Natural killer cell (primary cell): Measurements from ENCODE around the gene BTBD9. TPM values are rescaled to one million over a fixed set of nuclear protein-coding genes. Genes with fewer than 3 reads are reported as not detected.
A peak's percentile ranks its signal among the peaks of the same experiment; 100 is the strongest.
"Not testable (repeated sequence)": the region's sequence is repeated elsewhere in the genome, so short reads cannot be mapped to it uniquely, and the experiment has no call there.

ENCODE experiments used
- ATAC-seq, 3 donors: fragments of 150-1000 bp in 2 of 3; fragments of 200-7000 bp in 1 of 3; cut with Tn5 transposase; 1 replicate in 1 of 3; 2 replicates in 2 of 3; pipeline ENCODE4 v1.10.0; 2021; ENCODE audit warnings: mild to moderate bottlenecking in 2 of 3, moderate library complexity in 2 of 3
- DNase-seq, 2 donors: peaks; one replicate each; pipeline versions ENCODE4 v3.0.0 to v3.0.0-alpha.2; 2013 to 2021; ENCODE audit warnings: mixed read lengths in 1 of 2
- H3K27ac ChIP-seq: one replicate; pipeline ENCODE4 v1.5.1; 2013; ENCODE audit warnings: mild to moderate bottlenecking, low read length
- H3K27me3 ChIP-seq: one replicate; pipeline ENCODE4 v1.6.1; 2013; ENCODE audit warnings: low read length; ENCODE audit not compliant: control insufficient read depth, insufficient read depth
- H3K36me3 ChIP-seq: one replicate; pipeline ENCODE4 v1.6.1; 2013; ENCODE audit warnings: low read length; ENCODE audit not compliant: control insufficient read depth, insufficient read depth
- H3K4me1 ChIP-seq: one replicate; pipeline ENCODE4 v1.6.1; 2013; ENCODE audit warnings: low read length; ENCODE audit not compliant: control insufficient read depth, insufficient read depth
- H3K4me3 ChIP-seq: one replicate; pipeline ENCODE4 v1.5.1; 2013; ENCODE audit warnings: low read length
- H3K9me3 ChIP-seq: one replicate; pipeline ENCODE4 v1.6.1; 2013; ENCODE audit warnings: low read length; ENCODE audit not compliant: control insufficient read depth, insufficient read depth
- H3K27ac Mint-ChIP-seq, 2 donors: one replicate each; pipeline ENCODE4 v1.8.0; 2022; ENCODE audit warnings: mild to moderate bottlenecking in 2 of 2, mixed read lengths in 2 of 2, moderate library complexity in 1 of 2
- H3K27me3 Mint-ChIP-seq, 2 donors: one replicate each; pipeline ENCODE4 v1.8.0; 2022; ENCODE audit warnings: low read depth in 2 of 2, mixed read lengths in 2 of 2
- H3K36me3 Mint-ChIP-seq: one replicate; pipeline ENCODE4 v1.8.0; 2022; ENCODE audit warnings: mixed read lengths
- H3K4me1 Mint-ChIP-seq, 2 donors: one replicate each; pipeline ENCODE4 v1.8.0; 2022; ENCODE audit warnings: mixed read lengths in 2 of 2
- H3K4me3 Mint-ChIP-seq: one replicate; pipeline ENCODE4 v1.8.0; 2022; ENCODE audit warnings: mild to moderate bottlenecking, moderate library complexity, mixed read lengths
- H3K9me3 Mint-ChIP-seq, 2 donors: one replicate each; pipeline ENCODE4 v1.8.0; 2022; ENCODE audit warnings: mixed read lengths in 2 of 2
- WGBS: methylation state at CpG from one replicate; pipeline ENCODE4 v1.1.7; 2013; ENCODE audit warnings: missing lambda C conversion rate; ENCODE audit not compliant: insufficient coverage; 5-methylcytosine and 5-hydroxymethylcytosine counted together
- intact Hi-C: fragments of 100-400 bp; cut with micrococcal nuclease; formaldehyde crosslinking; loops from one replicate; pipeline ENCODE4 v1.14.2; 2022
- total RNA-seq, 4 donors: library from RNA; stranded (reverse); fragments of 120-200 nt in 1 of 4; gene quantifications; one replicate each; pipeline versions ENCODE4 v1.2.3 to v1.2.4, GENCODE V29; 2013 to 2022
- TF ChIP-seq, protein P1 (sequence below): fragments of 200-600 bp; IDR thresholded peaks from one replicate; pipeline ENCODE4 v1.8.0; 2022; ENCODE audit warnings: antibody characterized with exemption

The BTBD9 gene
- total RNA-seq, 3 donors from 2014 or later (not counting 1 experiment from before 2014, with no cell fraction given): 51.6 to 70.3 (median 54.3) TPM

DNA sequence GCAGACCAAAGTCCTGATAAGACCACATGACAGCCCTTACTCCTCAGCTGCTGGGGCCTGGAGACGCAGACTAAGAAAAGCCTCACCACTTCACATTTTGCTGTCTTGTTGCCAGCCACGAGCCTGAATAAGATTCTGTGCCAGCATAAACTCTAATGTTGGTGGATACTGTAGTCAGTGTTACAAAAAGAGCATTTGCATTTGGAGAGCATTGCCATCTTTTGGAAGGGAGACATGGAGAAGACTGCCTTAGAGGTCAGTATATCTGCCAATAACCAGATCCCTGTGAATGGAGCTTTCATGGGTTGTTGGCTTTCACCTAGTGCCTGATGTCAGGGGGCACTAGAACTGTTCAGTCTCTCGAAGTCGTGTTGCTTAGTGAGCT lies 505.0 kb downstream of the BTBD9 start:
- H3K27me3 ChIP-seq: no peaks in the 10 kb centered on the region
- 89% methylated on average over 4 of the region's 4 CpGs for WGBS
- Mint-ChIP-seq H3K27me3 (no peaks in the 10 kb centered on the region), H3K36me3 (no peaks in the 10 kb centered on the region), H3K9me3 (no peaks in the 10 kb centered on the region), H3K4me3 (no peak overlapping the region), H3K4me1 (peaks cover 66 to 76% of the 10 kb centered on the region in 2 donors), H3K27ac (peak overlapping the region in 1 of 2 donors; percentile 6)
- H3K4me1 ChIP-seq: no peaks in the 10 kb centered on the region
- H3K4me3 ChIP-seq: no peak overlapping the region
- intact Hi-C loops: no loop called here
- H3K36me3 ChIP-seq: no peaks in the 10 kb centered on the region
- DNase-seq: no peak
- no peaks in the 10 kb centered on the region for H3K9me3 ChIP-seq
- ATAC-seq: no peak
- TF ChIP-seq, protein P1, sequence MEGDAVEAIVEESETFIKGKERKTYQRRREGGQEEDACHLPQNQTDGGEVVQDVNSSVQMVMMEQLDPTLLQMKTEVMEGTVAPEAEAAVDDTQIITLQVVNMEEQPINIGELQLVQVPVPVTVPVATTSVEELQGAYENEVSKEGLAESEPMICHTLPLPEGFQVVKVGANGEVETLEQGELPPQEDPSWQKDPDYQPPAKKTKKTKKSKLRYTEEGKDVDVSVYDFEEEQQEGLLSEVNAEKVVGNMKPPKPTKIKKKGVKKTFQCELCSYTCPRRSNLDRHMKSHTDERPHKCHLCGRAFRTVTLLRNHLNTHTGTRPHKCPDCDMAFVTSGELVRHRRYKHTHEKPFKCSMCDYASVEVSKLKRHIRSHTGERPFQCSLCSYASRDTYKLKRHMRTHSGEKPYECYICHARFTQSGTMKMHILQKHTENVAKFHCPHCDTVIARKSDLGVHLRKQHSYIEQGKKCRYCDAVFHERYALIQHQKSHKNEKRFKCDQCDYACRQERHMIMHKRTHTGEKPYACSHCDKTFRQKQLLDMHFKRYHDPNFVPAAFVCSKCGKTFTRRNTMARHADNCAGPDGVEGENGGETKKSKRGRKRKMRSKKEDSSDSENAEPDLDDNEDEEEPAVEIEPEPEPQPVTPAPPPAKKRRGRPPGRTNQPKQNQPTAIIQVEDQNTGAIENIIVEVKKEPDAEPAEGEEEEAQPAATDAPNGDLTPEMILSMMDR: no peak
- no peak overlapping the region for H3K27ac ChIP-seq

DNA sequence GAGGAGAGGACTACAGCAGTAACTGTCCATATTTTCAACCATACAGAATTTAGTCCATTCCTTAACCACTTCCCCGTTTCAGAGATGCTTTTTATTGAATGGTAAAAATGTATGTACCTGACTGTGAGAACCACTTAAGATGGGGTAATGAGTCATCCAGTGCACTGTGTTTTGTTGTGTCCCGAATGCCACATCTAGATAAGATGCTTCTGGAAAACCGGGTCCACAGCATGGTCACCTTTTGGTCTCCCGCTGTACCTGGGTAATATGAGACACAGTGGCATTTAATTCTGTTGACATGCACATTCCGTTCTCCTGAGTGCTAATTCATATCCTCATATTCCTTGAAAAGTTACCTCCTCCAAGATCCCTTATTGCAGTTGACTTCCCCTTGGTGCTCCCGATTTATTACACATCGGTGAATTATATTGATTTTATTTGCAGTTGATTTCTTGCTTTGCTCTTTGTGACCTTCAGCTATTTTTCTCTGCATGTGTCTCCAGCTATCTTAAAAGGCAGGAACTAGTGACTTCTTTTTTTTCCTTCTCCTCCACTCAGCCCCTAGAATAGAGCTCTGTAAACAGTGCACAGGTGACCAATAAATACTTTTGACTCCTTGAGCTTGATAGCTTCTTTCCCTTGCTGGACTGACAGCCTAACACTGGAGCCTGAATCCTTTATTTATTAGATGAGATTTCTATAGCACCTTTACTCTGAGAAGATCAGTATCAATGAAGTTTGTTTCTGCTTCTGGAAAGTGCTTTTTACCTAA lies 505.6 kb downstream of the BTBD9 start:
- ATAC-seq (no peak), DNase-seq (no peak)
- Histone ChIP-seq H3K27ac (no peak overlapping the region), H3K36me3 (no peaks in the 10 kb centered on the region), H3K4me1 (no peaks in the 10 kb centered on the region), H3K9me3 (no peaks in the 10 kb centered on the region), H3K27me3 (no peaks in the 10 kb centered on the region), H3K4me3 (no peak overlapping the region)
- TF ChIP-seq, protein P1: no peak
- WGBS: 92% methylated on average over 6 of the region's 7 CpGs
- no peaks in the 10 kb centered on the region for H3K36me3 Mint-ChIP-seq
- intact Hi-C loops: no loop called here
- no peaks in the 10 kb centered on the region for H3K27me3 Mint-ChIP-seq
- no peaks in the 10 kb centered on the region for H3K9me3 Mint-ChIP-seq
- peaks cover 66 to 76% of the 10 kb centered on the region in 2 donors for H3K4me1 Mint-ChIP-seq
- H3K4me3 Mint-ChIP-seq: no peak overlapping the region
- peak overlapping the region in 1 of 2 donors; percentile 6 for H3K27ac Mint-ChIP-seq

DNA sequence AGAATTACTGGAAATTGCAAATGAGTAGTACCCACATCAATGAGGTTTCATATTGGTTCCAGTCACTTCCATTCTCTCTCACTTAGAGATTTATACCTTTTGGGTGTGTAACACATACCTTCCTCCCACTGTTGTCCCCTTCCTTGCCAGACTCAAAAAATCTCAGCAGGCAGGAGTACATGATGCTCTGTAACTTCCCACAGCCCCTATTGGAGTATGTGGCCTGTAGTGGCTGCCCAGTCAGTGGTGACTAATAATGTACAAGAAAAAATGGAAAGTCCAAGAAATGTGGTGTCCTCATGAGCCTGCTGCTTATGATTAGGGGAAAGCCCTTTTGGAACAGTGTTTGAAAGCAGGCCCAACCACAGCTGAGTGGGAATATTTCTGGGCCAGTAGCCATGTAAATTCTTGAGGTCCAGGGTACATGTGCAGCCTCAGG lies 508.2 kb downstream of the BTBD9 start:
- H3K4me1 Mint-ChIP-seq: peaks cover 68 to 78% of the 10 kb centered on the region in 2 donors
- no peak overlapping the region for H3K4me3 ChIP-seq
- H3K36me3 ChIP-seq: no peaks in the 10 kb centered on the region
- DNase-seq (no peak), ATAC-seq (no peak)
- H3K27me3 ChIP-seq: no peaks in the 10 kb centered on the region
- TF ChIP-seq, protein P1: no peak
- H3K9me3 Mint-ChIP-seq: no peaks in the 10 kb centered on the region
- H3K4me1 ChIP-seq: no peaks in the 10 kb centered on the region
- H3K36me3 Mint-ChIP-seq: no peaks in the 10 kb centered on the region
- no peak overlapping the region for H3K4me3 Mint-ChIP-seq
- peak overlapping the region in 1 of 2 donors; percentile 8 for H3K27ac Mint-ChIP-seq
- no peak overlapping the region for H3K27ac ChIP-seq
- H3K27me3 Mint-ChIP-seq: no peaks in the 10 kb centered on the region
- intact Hi-C loops: no loop called here
- no peaks in the 10 kb centered on the region for H3K9me3 ChIP-seq

GRCh38 chr6:38127284-38127683 lies 512.4 kb downstream of the BTBD9 start:
- intact Hi-C loops: no loop called here
- H3K27ac ChIP-seq: no peak overlapping the region
- Mint-ChIP-seq H3K36me3 (no peaks in the 10 kb centered on the region), H3K4me1 (peaks cover 46 to 62% of the 10 kb centered on the region in 2 donors), H3K4me3 (no peak overlapping the region), H3K27me3 (no peaks in the 10 kb centered on the region), H3K27ac (no peak overlapping the region), H3K9me3 (no peaks in the 10 kb centered on the region)
- no peaks in the 10 kb centered on the region for H3K4me1 ChIP-seq
- 96% methylated on average over 3 of the region's 4 CpGs for WGBS
- no peaks in the 10 kb centered on the region for H3K9me3 ChIP-seq
- peaks cover 7% of the 10 kb centered on the region for H3K36me3 ChIP-seq
- TF ChIP-seq, protein P1: no peak
- ATAC-seq (no peak), DNase-seq (no peak)
- H3K27me3 ChIP-seq: no peaks in the 10 kb centered on the region
- no peak overlapping the region for H3K4me3 ChIP-seq

DNA sequence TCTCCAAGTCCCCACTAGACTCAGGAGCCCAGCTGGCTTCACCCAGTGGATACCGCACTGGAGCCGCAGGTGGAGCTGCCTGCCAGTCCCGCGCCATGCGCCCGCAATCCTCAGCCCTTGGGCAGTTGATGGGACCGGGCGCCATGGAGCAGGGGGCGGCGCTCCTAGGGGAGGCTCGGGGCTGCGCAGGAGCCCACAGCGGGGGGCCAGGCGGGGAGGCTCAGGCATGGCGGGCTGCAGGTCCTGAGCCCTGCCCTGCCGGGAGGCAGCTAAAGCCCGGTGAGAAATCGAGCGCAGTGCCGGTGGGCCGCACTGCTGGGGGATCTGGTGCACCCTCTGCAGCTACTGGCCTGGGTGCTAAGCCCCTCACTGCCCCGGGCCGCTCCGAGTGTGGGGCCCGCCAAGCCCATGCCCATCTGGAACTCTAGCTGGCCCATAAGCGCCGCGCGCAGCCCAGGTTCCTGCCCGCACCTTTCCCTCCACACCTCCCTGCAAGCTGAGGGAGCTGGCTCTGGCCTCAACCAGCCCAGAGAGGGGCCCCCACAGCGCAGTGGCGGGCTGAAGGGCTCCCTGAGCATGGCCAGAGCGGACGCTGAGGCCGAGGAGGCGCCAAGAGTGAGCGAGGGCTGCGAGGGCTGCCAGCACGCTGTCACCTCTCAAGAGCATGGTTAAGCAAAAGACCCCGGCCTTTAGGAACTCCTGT lies 515.4 kb downstream of the BTBD9 start:
- H3K27ac Mint-ChIP-seq, H3K27me3 ChIP-seq, intact Hi-C loops, ATAC-seq, H3K36me3 ChIP-seq, H3K9me3 ChIP-seq, H3K4me3 Mint-ChIP-seq, H3K9me3 Mint-ChIP-seq, H3K36me3 Mint-ChIP-seq, H3K27me3 Mint-ChIP-seq, H3K4me3 ChIP-seq, DNase-seq, H3K27ac ChIP-seq, H3K4me1 ChIP-seq: not testable (repeated sequence)
- peaks cover 41 to 42% of the 10 kb centered on the region in 2 donors for H3K4me1 Mint-ChIP-seq
- WGBS: 98% methylated on average over 40 of the region's 40 CpGs
